CD14-positive monocyte (primary cell): ENCODE results near the gene ABHD11. TPM values are rescaled to one million over a fixed set of nuclear protein-coding genes. Genes with fewer than 3 reads are reported as not detected.

Experiments used
- DNase-seq, 3 donors: peaks; one replicate each; pipeline ENCODE4 v3.0.0-alpha.2; 2011 to 2022
- H2AFZ ChIP-seq: 2 replicates; pipeline ENCODE4 v1.6.0; 2012; ENCODE audit warnings: mild to moderate bottlenecking, low read depth, low read length, inconsistent platforms; ENCODE audit not compliant: insufficient read depth, poor library complexity, severe bottlenecking
- H3K27ac ChIP-seq, 2 donors: 1 replicate in 1 of 2; 2 replicates in 1 of 2; pipeline ENCODE4 v1.5.1; 2012 to 2013; ENCODE audit warnings: low read length in 2 of 2, control low read depth in 1 of 2, inconsistent platforms in 1 of 2, low read depth in 1 of 2, mild to moderate bottlenecking in 1 of 2
- H3K27me3 ChIP-seq, 2 donors: one replicate each; pipeline versions ENCODE4 v1.6.0 to v1.6.1; 2011 to 2013; ENCODE audit warnings: low read length in 2 of 2; ENCODE audit not compliant: control insufficient read depth in 2 of 2, insufficient read depth in 2 of 2
- H3K36me3 ChIP-seq, 2 donors: replicated peaks in 1 of 2; 1 replicate in 1 of 2; 2 replicates in 1 of 2; pipeline versions ENCODE4 v1.5.1 to v1.6.1; 2012 to 2013; ENCODE audit warnings: low read length in 2 of 2, control low read depth in 1 of 2, inconsistent platforms in 1 of 2, mild to moderate bottlenecking in 1 of 2; ENCODE audit not compliant: insufficient read depth in 2 of 2, control insufficient read depth in 1 of 2
- H3K4me1 ChIP-seq, 2 donors: 1 replicate in 1 of 2; 2 replicates in 1 of 2; pipeline versions ENCODE4 v1.5.1 to v1.6.1; 2012 to 2013; ENCODE audit warnings: low read length in 2 of 2, control low read depth in 1 of 2, inconsistent platforms in 1 of 2, mild to moderate bottlenecking in 1 of 2, moderate library complexity in 1 of 2; ENCODE audit not compliant: insufficient read depth in 2 of 2, control insufficient read depth in 1 of 2
- H3K4me2 ChIP-seq: replicated peaks from 2 replicates; pipeline ENCODE3; 2012; ENCODE audit warnings: low read length, moderate library complexity, mild to moderate bottlenecking; ENCODE audit not compliant: poor library complexity, severe bottlenecking; ENCODE audit errors: extremely low read depth
- H3K4me3 ChIP-seq, 3 experiments: fragments of 200-600 bp in 1 of 3; sonication (generic) in 1 of 3; replicated peaks in 1 of 3; 1 replicate in 2 of 3; 2 replicates in 1 of 3; pipeline ENCODE4 v1.5.1; 2011 to 2013; ENCODE audit warnings: low read length in 3 of 3, mild to moderate bottlenecking in 3 of 3, control low read depth in 2 of 3, low read depth in 2 of 3, inconsistent platforms in 1 of 3, moderate library complexity in 1 of 3
- H3K79me2 ChIP-seq: 2 replicates; pipeline ENCODE4 v1.6.0; 2012; ENCODE audit warnings: mild to moderate bottlenecking, control low read depth, inconsistent platforms, low read length, moderate library complexity; ENCODE audit not compliant: insufficient read depth
- H3K9ac ChIP-seq: 2 replicates; pipeline ENCODE4 v1.6.0; 2017; ENCODE audit warnings: low read length, mild to moderate bottlenecking; ENCODE audit not compliant: insufficient read depth, poor library complexity, severe bottlenecking
- H3K9me3 ChIP-seq, 2 donors: replicated peaks in 1 of 2; 1 replicate in 1 of 2; 2 replicates in 1 of 2; pipeline versions ENCODE4 v1.5.1 to v1.6.1; 2012 to 2013; ENCODE audit warnings: low read length in 2 of 2, control low read depth in 1 of 2; ENCODE audit not compliant: control insufficient read depth in 1 of 2, insufficient read depth in 1 of 2
- H4K20me1 ChIP-seq: 2 replicates; pipeline ENCODE4 v1.6.0; 2012; ENCODE audit warnings: mild to moderate bottlenecking, low read length, control low read depth, moderate library complexity; ENCODE audit not compliant: insufficient read depth
- H3K27ac Mint-ChIP-seq, 7 donors: one replicate each; pipeline ENCODE4 v1.8.0; 2020; ENCODE audit warnings: mild to moderate bottlenecking in 7 of 7, mixed read lengths in 7 of 7, moderate library complexity in 6 of 7, inconsistent platforms in 2 of 7
- H3K27me3 Mint-ChIP-seq, 3 donors: one replicate each; pipeline ENCODE4 v1.8.0; 2021 to 2022; ENCODE audit warnings: low read depth in 3 of 3, mild to moderate bottlenecking in 3 of 3, mixed read lengths in 3 of 3, moderate library complexity in 3 of 3, inconsistent platforms in 1 of 3
- H3K36me3 Mint-ChIP-seq, 2 donors: one replicate each; pipeline ENCODE4 v1.8.0; 2020; ENCODE audit warnings: mixed read lengths in 2 of 2, inconsistent platforms in 1 of 2, mild to moderate bottlenecking in 1 of 2
- H3K4me1 Mint-ChIP-seq: one replicate; pipeline ENCODE4 v1.8.0; 2020; ENCODE audit warnings: mild to moderate bottlenecking, mixed read lengths
- H3K4me3 Mint-ChIP-seq, 2 donors: one replicate each; pipeline ENCODE4 v1.8.0; 2020; ENCODE audit warnings: mild to moderate bottlenecking in 2 of 2, mixed read lengths in 2 of 2, moderate library complexity in 1 of 2
- H3K9me3 Mint-ChIP-seq, 7 donors: one replicate each; pipeline ENCODE4 v1.8.0; 2020 to 2022; ENCODE audit warnings: mixed read lengths in 7 of 7, mild to moderate bottlenecking in 6 of 7, moderate library complexity in 6 of 7, inconsistent platforms in 2 of 7
- CTCF ChIP-seq: fragments of 200-600 bp; IDR thresholded peaks from one replicate; pipeline ENCODE4 v1.8.0; 2022; ENCODE audit warnings: antibody characterized with exemption, mild to moderate bottlenecking
- WGBS: methylation state at CpG from one replicate; pipeline ENCODE4 v1.1.5; 2013; ENCODE audit warnings: missing lambda C conversion rate; ENCODE audit not compliant: insufficient coverage; 5-methylcytosine and 5-hydroxymethylcytosine counted together
- intact Hi-C, 2 donors: fragments of 100-400 bp; cut with micrococcal nuclease; formaldehyde crosslinking; loops; one replicate each; pipeline versions ENCODE4 v1.15.0 to v1.15.1; 2023
- polyA plus RNA-seq, 3 donors: library from polyadenylated mRNA; depleted of rRNA in 1 of 3; unstranded in 2 of 3; stranded (reverse) in 1 of 3; fragments of 300-500 nt in 2 of 3; fragments of >200 nt in 1 of 3; fragmentation: Illumina TruSeq in 2 of 3; gene quantifications; 1 replicate in 2 of 3; 2 replicates in 1 of 3; pipeline ENCODE4 v1.2.3, GENCODE V29; 2012 to 2021

Gene ABHD11
- polyA plus RNA-seq, 3 donors = 20.3 to 23.5 (median 22.1) TPM

GRCh38 chr7:73719806-73720169 is 18.8 kb downstream of the ABHD11 start:
- intact Hi-C loops = loop anchor here (2.0 to 5.0 kb wide), 2 partner anchors 52 to 133 kb away; partner anchors contain the start of gene VPS37D (in 1 of the 2)
- H3K9me3 Mint-ChIP-seq = peaks cover 0 to 22% (median 14%) of the 10 kb centered on the region in 7 donors
- Histone ChIP-seq H3K4me1 (peaks cover 35 to 47% of the 10 kb centered on the region in 2 donors), H3K9ac (no peak overlapping the region), H4K20me1 (no peaks in the 10 kb centered on the region), H3K27ac (no peak overlapping the region), H3K4me2 (peak overlapping the region; percentile 60), H3K9me3 (peaks cover 0 to 9% of the 10 kb centered on the region in 2 donors), H3K4me3 (peak overlapping the region in 1 of 3 experiments; percentile 68), H3K79me2 (no peaks in the 10 kb centered on the region), H3K27me3 (peaks cover 31 to 85% of the 10 kb centered on the region in 2 donors), H3K36me3 (no peaks in the 10 kb centered on the region), H2AFZ (no peak overlapping the region)
- 6% methylated on average over 13 of the region's 16 CpGs for WGBS
- DNase-seq = no peak
- H3K36me3 Mint-ChIP-seq = peaks cover 6 to 18% of the 10 kb centered on the region in 2 donors
- TF ChIP-seq CTCF = no peak
- peaks cover 39% of the 10 kb centered on the region for H3K4me1 Mint-ChIP-seq
- peak overlapping the region in 4 of 7 donors; percentile 30 to 88 (median 65) for H3K27ac Mint-ChIP-seq
- H3K27me3 Mint-ChIP-seq = peaks cover 75 to 85% (median 79%) of the 10 kb centered on the region in 3 donors
- H3K4me3 Mint-ChIP-seq = peak overlapping the region; percentile 76 to 92

- peak within 1 kb of the TSS in 5 of 7 donors; percentile 30 to 91 (median 79) for H3K27ac Mint-ChIP-seq
- peak within 1 kb of the TSS; percentile 93 for H3K4me2 ChIP-seq
- peak within 1 kb of the TSS; percentile 62 for H3K9ac ChIP-seq
- peaks cover 39% of the 10 kb centered on the region for H3K4me1 Mint-ChIP-seq
- intact Hi-C loops = loop anchor here in 1 of 2 donors (2.0 kb wide), 1 partner anchor 132 kb away; no protein-coding TSS in a partner anchor
- peaks cover 79 to 91% (median 82%) of the 10 kb centered on the region in 3 donors for H3K27me3 Mint-ChIP-seq
- WGBS = 2% methylated on average over 78 of the region's 96 CpGs
- peaks cover 35 to 47% of the 10 kb centered on the region in 2 donors for H3K4me1 ChIP-seq
- H3K36me3 Mint-ChIP-seq = peaks cover 6 to 18% of the 10 kb centered on the region in 2 donors
- H3K27ac ChIP-seq = no peak within 1 kb of the TSS
- peaks cover 0 to 9% of the 10 kb centered on the region in 2 donors for H3K9me3 ChIP-seq
- H3K36me3 ChIP-seq = no peaks in the 10 kb centered on the region
- H4K20me1 ChIP-seq = no peaks in the 10 kb centered on the region
- peak within 1 kb of the TSS; percentile 82 to 92 for H3K4me3 Mint-ChIP-seq
- DNase-seq = peak; percentile 30 to 64 (median 56)
- H3K79me2 ChIP-seq = no peaks in the 10 kb centered on the region
- H3K27me3 ChIP-seq = peaks cover 31 to 86% of the 10 kb centered on the region in 2 donors
- no peak for TF ChIP-seq CTCF
- H2AFZ ChIP-seq = peak within 1 kb of the TSS; percentile 85
- H3K4me3 ChIP-seq = peak within 1 kb of the TSS; percentile 23 to 78 (median 41)
- peaks cover 0 to 23% (median 14%) of the 10 kb centered on the region in 7 donors for H3K9me3 Mint-ChIP-seq
These were observed 19.4 kb downstream of the ABHD11 start, which contains the start of gene STX1A for GRCh38 chr7:73718905-73719805. TSS of gene STX1A (minus strand) at chr7:73719669. CDS start at chr7:73719631, 38 bp downstream.
